K562 (cell line): Measurements from ENCODE around the gene STAB2. TPM values are rescaled to one million over a fixed set of nuclear protein-coding genes. Genes with fewer than 3 reads are reported as not detected.

Experiments
- ARHGAP35 ChIP-seq: fragments of 450-650 bp; IDR thresholded peaks from 2 replicates; pipeline ENCODE4 v1.6.1; 2018; ENCODE audit not compliant: partially characterized antibody
- DNMT1 ChIP-seq: fragments of 450-650 bp; IDR thresholded peaks from 2 replicates; pipeline ENCODE4 v1.6.1; 2016; ENCODE audit warnings: antibody characterized with exemption, mild to moderate bottlenecking
- E2F3 ChIP-seq: fragments of 250-450 bp; sonication (Bioruptor Pico); IDR thresholded peaks from 2 replicates; pipeline ENCODE4 v1.4.0; 2020; ENCODE audit warnings: mild to moderate bottlenecking
- HCFC1 ChIP-seq: IDR thresholded peaks from 2 replicates; pipeline ENCODE4 v1.6.1; 2012; ENCODE audit warnings: low read depth, low read length, improper control_type of control experiment
- HMGN3 ChIP-seq: IDR thresholded peaks from 2 replicates; pipeline ENCODE4 v1.6.1; 2011; ENCODE audit warnings: borderline replicate concordance, low read depth, mild to moderate bottlenecking, mixed read lengths, low read length; ENCODE audit not compliant: insufficient read length; ENCODE audit errors: extremely low read depth
- ILK ChIP-seq: fragments of 450-650 bp; IDR thresholded peaks from 2 replicates; pipeline ENCODE4 v1.6.1; 2016; ENCODE audit warnings: missing genetic modification characterization, low read depth, mild to moderate bottlenecking, missing compliant biosample characterization, moderate library complexity, borderline replicate concordance
- KDM1A ChIP-seq, 2 experiments: fragments of 450-650 bp; IDR thresholded peaks; 2 replicates each; pipeline ENCODE4 v1.6.1; 2016; ENCODE audit warnings: mild to moderate bottlenecking in 2 of 2
- KLF16 ChIP-seq: IDR thresholded peaks from 2 replicates; pipeline ENCODE4 v1.6.1; 2016; ENCODE audit warnings: antibody characterized with exemption
- MAZ ChIP-seq, 2 experiments: fragments of 450-650 bp in 1 of 2; sonication (generic) in 1 of 2; formaldehyde crosslinking; IDR thresholded peaks in 1 of 2; conservative IDR thresholded peaks in 1 of 2; 2 replicates each; pipeline versions ENCODE4 v1.4.0 to v1.5.0; 2020; ENCODE audit warnings: mild to moderate bottlenecking in 1 of 2, missing genetic modification reagents in 1 of 2
- MCM3 ChIP-seq: fragments of 450-650 bp; IDR thresholded peaks from 2 replicates; pipeline ENCODE4 v1.6.1; 2016
- NCOA2 ChIP-seq, 2 experiments: fragments of 450-650 bp; IDR thresholded peaks; 2 replicates each; pipeline ENCODE4 v1.6.1; 2018; ENCODE audit warnings: mild to moderate bottlenecking in 2 of 2, moderate library complexity in 1 of 2; ENCODE audit not compliant: partially characterized antibody in 2 of 2
- NCOA4 ChIP-seq: fragments of 450-650 bp; IDR thresholded peaks from 2 replicates; pipeline ENCODE4 v1.6.1; 2018; ENCODE audit warnings: mild to moderate bottlenecking; ENCODE audit not compliant: partially characterized antibody
- SMARCA4 ChIP-seq: fragments of 450-650 bp; IDR thresholded peaks from 2 replicates; pipeline ENCODE4 v1.6.1; 2016
- SNRNP70 ChIP-seq: fragments of 200-400 bp; formaldehyde crosslinking; optimal IDR thresholded peaks from 2 replicates; pipeline ENCODE3; 2017; ENCODE audit warnings: low read depth, low read length
- ZFP36 ChIP-seq: fragments of 150-350 bp; IDR thresholded peaks from 2 replicates; pipeline ENCODE4 v1.6.1; 2018; ENCODE audit warnings: low read length, low read depth; ENCODE audit not compliant: partially characterized antibody
- ZNF507 ChIP-seq: conservative IDR thresholded peaks from 2 replicates; pipeline ENCODE4 v1.6.1; 2017; ENCODE audit warnings: missing genetic modification characterization, missing compliant biosample characterization
- ZNF699 ChIP-seq: fragments of 250-450 bp; sonication (Bioruptor Pico); IDR thresholded peaks from 2 replicates; pipeline ENCODE4 v1.8.0; 2021; ENCODE audit warnings: mild to moderate bottlenecking, moderate library complexity; ENCODE audit not compliant: insufficient replicate concordance
- ZNF766 ChIP-seq: fragments of 200-800 bp; sonication (Bioruptor generic); conservative IDR thresholded peaks from 2 replicates; pipeline ENCODE4 v1.6.1; 2016; ENCODE audit warnings: missing genetic modification characterization, missing compliant biosample characterization
- ZNF780A ChIP-seq: fragments of 250-450 bp; sonication (Bioruptor Pico); IDR thresholded peaks from 2 replicates; pipeline ENCODE4 v1.5.0; 2021; ENCODE audit warnings: mild to moderate bottlenecking
- polyA plus RNA-seq, 8 experiments: library from polyadenylated mRNA; depleted of rRNA in 4 of 8; stranded (reverse) in 5 of 8; unstranded in 3 of 8; fragments of >200 nt; fragmentation: Nextera tagmentation in 2 of 8; fragmentation: Illumina TruSeq in 1 of 8; extraction: Ambion mirVana in 2 of 8; extraction: Trizol in 1 of 8; gene quantifications; 2 replicates each; pipeline versions ENCODE4 v1.2.1 to v1.2.3, GENCODE V29; 2011 to 2014; ENCODE audit warnings: inconsistent platforms in 1 of 8, missing spikeins in 1 of 8
- total RNA-seq, 7 experiments: library from RNA; depleted of rRNA in 6 of 7; stranded (reverse); fragments of >200 nt in 6 of 7; fragmentation: Illumina TruSeq in 2 of 7; extraction: Trizol in 2 of 7; gene quantifications; 2 replicates each; pipeline versions ENCODE4 v1.2.1 to v1.2.3, GENCODE V29; 2011 to 2021; ENCODE audit warnings: low replicate concordance in 1 of 7
- TF ChIP-seq, protein P1 (sequence below): fragments of 450-650 bp; formaldehyde crosslinking; conservative IDR thresholded peaks from 2 replicates; pipeline ENCODE4 v1.4.0; 2022; ENCODE audit warnings: mild to moderate bottlenecking, missing genetic modification characterization
- TF ChIP-seq, protein P2 (sequence below): sonication (generic); formaldehyde crosslinking; IDR thresholded peaks from 2 replicates; pipeline ENCODE4 v1.8.0; 2022; ENCODE audit warnings: mild to moderate bottlenecking, missing genetic modification reagents
- TF ChIP-seq, protein P3 (sequence below): IDR thresholded peaks from 2 replicates; pipeline ENCODE4 v1.6.1; 2016; ENCODE audit warnings: missing genetic modification characterization, missing compliant biosample characterization
- TF ChIP-seq, protein P4 (sequence below): fragments of 250-450 bp; sonication (Bioruptor Pico); IDR thresholded peaks from 2 replicates; pipeline ENCODE4 v1.8.0; 2021; ENCODE audit warnings: moderate library complexity, mild to moderate bottlenecking, inconsistent platforms

The STAB2 gene
- total and polyA plus RNA-seq, 9 of the 15 experiments (the other 6 are each of a cell fraction or from before 2014, with no cell fraction given) = 0.10 TPM; not detected in 8

DNA sequence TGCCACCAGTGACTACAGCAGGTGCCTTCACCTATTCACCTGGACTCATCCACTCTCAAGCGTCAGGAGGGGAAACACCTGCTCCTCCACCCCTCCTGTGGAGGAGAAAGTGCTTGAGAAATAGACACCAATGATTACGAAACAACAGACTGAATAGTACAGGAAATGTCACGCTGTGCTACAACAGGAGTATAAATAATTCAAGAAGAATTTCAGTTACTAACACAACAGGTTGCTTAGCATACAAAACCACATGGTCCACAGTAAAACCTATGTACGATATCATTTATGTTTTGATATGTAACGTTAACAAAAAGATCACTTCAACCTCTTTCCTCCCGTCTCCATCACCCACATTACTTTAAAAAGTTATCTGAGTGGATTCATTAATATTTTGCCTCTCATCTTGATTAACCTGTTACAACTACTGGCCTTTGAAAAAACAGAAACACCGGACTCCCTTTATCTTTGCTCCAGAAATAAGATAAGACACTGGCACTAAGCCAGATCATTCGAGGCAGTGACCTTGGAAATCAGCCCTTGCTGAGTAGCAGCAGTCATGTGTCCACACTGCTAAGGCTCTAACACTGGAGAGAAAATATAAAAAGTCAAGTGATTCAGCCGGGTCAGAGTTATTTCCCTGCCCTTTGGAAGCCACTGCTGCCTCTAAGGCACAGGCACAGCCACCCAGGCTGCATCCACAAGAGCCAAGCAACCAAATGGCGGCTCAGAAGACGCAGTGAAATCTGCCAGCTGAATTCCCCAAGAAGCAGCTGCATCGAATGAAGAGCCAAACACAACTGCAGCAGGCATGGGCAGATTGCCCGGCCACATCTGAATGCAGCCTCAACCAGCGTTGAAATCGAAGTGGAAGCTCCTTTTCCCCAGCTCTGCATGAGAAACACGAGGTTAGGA, 213.0 kb downstream of the STAB2 start (continued):
- TF ChIP-seq, protein P1, sequence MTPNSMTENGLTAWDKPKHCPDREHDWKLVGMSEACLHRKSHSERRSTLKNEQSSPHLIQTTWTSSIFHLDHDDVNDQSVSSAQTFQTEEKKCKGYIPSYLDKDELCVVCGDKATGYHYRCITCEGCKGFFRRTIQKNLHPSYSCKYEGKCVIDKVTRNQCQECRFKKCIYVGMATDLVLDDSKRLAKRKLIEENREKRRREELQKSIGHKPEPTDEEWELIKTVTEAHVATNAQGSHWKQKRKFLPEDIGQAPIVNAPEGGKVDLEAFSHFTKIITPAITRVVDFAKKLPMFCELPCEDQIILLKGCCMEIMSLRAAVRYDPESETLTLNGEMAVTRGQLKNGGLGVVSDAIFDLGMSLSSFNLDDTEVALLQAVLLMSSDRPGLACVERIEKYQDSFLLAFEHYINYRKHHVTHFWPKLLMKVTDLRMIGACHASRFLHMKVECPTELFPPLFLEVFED = no peak
- TF ChIP-seq MCM3 (no peak), ZFP36 (no peak), SMARCA4 (peak; percentile 64; the same call in 1 of the 2 replicates), ARHGAP35 (no peak), E2F3 (CRISPR knock-in tag) (no peak), NCOA2 (IDR thresholded peaks at IDR 0.05; ENCODE audit: partially characterized antibody in 2 of 2) (peak in 1 of 2 experiments; percentile 16), NCOA4 (no peak), ZNF780A (CRISPR knock-in tag) (no peak), SNRNP70 (no peak), KLF16 (no peak), KDM1A (IDR thresholded peaks at IDR 0.05) (no peak), ILK (no peak), HMGN3 (no peak), ZNF507 (tag) (no peak), ZNF766 (no peak), HCFC1 (no peak), MAZ (CRISPR knock-in tag; conservative IDR thresholded peaks at IDR 0.05 in 1 of 2, IDR thresholded peaks at IDR 0.05 in 1 of 2) (no peak), ZNF699 (CRISPR knock-in tag) (no peak), DNMT1 (no peak)
- TF ChIP-seq, protein P2, sequence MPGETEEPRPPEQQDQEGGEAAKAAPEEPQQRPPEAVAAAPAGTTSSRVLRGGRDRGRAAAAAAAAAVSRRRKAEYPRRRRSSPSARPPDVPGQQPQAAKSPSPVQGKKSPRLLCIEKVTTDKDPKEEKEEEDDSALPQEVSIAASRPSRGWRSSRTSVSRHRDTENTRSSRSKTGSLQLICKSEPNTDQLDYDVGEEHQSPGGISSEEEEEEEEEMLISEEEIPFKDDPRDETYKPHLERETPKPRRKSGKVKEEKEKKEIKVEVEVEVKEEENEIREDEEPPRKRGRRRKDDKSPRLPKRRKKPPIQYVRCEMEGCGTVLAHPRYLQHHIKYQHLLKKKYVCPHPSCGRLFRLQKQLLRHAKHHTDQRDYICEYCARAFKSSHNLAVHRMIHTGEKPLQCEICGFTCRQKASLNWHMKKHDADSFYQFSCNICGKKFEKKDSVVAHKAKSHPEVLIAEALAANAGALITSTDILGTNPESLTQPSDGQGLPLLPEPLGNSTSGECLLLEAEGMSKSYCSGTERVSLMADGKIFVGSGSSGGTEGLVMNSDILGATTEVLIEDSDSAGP (CRISPR knock-in tag) = no peak
- TF ChIP-seq, protein P3, sequence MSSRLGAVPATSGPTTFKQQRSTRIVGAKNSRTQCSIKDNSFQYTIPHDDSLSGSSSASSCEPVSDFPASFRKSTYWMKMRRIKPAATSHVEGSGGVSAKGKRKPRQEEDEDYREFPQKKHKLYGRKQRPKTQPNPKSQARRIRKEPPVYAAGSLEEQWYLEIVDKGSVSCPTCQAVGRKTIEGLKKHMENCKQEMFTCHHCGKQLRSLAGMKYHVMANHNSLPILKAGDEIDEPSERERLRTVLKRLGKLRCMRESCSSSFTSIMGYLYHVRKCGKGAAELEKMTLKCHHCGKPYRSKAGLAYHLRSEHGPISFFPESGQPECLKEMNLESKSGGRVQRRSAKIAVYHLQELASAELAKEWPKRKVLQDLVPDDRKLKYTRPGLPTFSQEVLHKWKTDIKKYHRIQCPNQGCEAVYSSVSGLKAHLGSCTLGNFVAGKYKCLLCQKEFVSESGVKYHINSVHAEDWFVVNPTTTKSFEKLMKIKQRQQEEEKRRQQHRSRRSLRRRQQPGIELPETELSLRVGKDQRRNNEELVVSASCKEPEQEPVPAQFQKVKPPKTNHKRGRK (tag) = no peak
- TF ChIP-seq, protein P4, sequence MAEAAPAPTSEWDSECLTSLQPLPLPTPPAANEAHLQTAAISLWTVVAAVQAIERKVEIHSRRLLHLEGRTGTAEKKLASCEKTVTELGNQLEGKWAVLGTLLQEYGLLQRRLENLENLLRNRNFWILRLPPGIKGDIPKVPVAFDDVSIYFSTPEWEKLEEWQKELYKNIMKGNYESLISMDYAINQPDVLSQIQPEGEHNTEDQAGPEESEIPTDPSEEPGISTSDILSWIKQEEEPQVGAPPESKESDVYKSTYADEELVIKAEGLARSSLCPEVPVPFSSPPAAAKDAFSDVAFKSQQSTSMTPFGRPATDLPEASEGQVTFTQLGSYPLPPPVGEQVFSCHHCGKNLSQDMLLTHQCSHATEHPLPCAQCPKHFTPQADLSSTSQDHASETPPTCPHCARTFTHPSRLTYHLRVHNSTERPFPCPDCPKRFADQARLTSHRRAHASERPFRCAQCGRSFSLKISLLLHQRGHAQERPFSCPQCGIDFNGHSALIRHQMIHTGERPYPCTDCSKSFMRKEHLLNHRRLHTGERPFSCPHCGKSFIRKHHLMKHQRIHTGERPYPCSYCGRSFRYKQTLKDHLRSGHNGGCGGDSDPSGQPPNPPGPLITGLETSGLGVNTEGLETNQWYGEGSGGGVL (CRISPR knock-in tag) = no peak
